Uterus (tissue), 4 donors: ENCODE results near the gene JAZF1. TPM values are rescaled to one million over a fixed set of nuclear protein-coding genes. Genes with fewer than 3 reads are reported as not detected.

ENCODE experiments used
- DNase-seq, 2 donors: peaks; one replicate each; pipeline ENCODE4 v3.0.0-alpha.2; 2019 to 2020
- H3K27ac ChIP-seq, 2 donors: fragments of 200-600 bp; sonication (generic); 1 replicate in 1 of 2; 2 replicates in 1 of 2; pipeline ENCODE4 v1.5.1; 2016 to 2018
- H3K27me3 ChIP-seq, 2 donors: fragments of 200-600 bp; sonication (generic); one replicate each; pipeline ENCODE4 v1.5.1; 2018 to 2019; ENCODE audit warnings: control low read depth in 1 of 2
- H3K36me3 ChIP-seq, 2 donors: fragments of 200-600 bp; sonication (generic); one replicate each; pipeline ENCODE4 v1.5.1; 2019; ENCODE audit warnings: control low read depth in 1 of 2
- H3K4me1 ChIP-seq, 2 donors: fragments of 200-600 bp; sonication (generic); one replicate each; pipeline ENCODE4 v1.5.1; 2018 to 2019; ENCODE audit warnings: control low read depth in 1 of 2
- H3K4me3 ChIP-seq, 2 donors: fragments of 200-600 bp; sonication (generic); 1 replicate in 1 of 2; 2 replicates in 1 of 2; pipeline ENCODE4 v1.5.1; 2018 to 2019; ENCODE audit warnings: mild to moderate bottlenecking in 1 of 2
- H3K9me3 ChIP-seq, 2 donors: fragments of 200-600 bp; sonication (generic); one replicate each; pipeline ENCODE4 v1.5.1; 2019; ENCODE audit warnings: control low read depth in 1 of 2
- POLR2A ChIP-seq, 2 donors: fragments of 450-650 bp; IDR thresholded peaks; one replicate each; pipeline ENCODE4 v1.6.1; 2016; ENCODE audit warnings: antibody characterized with exemption in 2 of 2, mild to moderate bottlenecking in 1 of 2, moderate library complexity in 1 of 2
- intact Hi-C: fragments of 100-400 bp; cut with DNase I; formaldehyde crosslinking; loops from one replicate; pipeline ENCODE4 v1.15.1; 2023; ENCODE audit warnings: low total_unique reads
- total RNA-seq, 4 donors: library from RNA; depleted of rRNA in 3 of 4; stranded (reverse); fragments of >200 nt in 3 of 4; gene quantifications; one replicate each; pipeline versions ENCODE4 v1.1.0 to v1.2.4, GENCODE V29; 2014 to 2023
- TF ChIP-seq, protein P1 (sequence below), 4 experiments: fragments of 200-600 bp in 2 of 4; fragments of 450-650 bp in 2 of 4; sonication (generic) in 2 of 4; IDR thresholded peaks; one replicate each; pipeline ENCODE4 v1.5.1; 2016 to 2019; ENCODE audit warnings: antibody characterized with exemption in 4 of 4, mild to moderate bottlenecking in 2 of 4, moderate library complexity in 1 of 4
- donor health status: DM: yes; HTN: yes; CAD: no.

JAZF1 gene
- total RNA-seq, 4 donors from 2014 or later: 27.6 to 58.5 (median 34.4) TPM

DNA sequence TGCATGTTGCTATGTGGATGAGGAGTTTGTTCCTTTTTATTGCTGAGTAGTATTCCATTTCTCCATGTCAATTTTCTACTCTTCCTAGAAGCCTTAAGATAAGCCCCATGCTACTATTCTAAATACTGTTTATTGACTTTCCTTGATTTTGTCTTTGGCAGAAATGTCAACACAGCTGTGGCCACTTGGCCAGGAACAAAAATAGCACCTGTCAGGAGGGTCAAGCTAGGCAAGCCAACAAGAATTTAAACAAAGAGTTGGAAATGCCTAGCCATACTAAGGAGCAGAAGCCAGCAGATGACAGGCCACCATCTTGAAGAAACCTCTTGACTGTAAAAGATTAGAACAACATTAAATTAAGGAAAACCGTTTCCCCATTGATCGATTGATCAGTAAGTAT lies 34.7 kb downstream of the JAZF1 start:
- TF ChIP-seq POLR2A (IDR thresholded peaks at IDR 0.05): no peak
- TF ChIP-seq, protein P1, sequence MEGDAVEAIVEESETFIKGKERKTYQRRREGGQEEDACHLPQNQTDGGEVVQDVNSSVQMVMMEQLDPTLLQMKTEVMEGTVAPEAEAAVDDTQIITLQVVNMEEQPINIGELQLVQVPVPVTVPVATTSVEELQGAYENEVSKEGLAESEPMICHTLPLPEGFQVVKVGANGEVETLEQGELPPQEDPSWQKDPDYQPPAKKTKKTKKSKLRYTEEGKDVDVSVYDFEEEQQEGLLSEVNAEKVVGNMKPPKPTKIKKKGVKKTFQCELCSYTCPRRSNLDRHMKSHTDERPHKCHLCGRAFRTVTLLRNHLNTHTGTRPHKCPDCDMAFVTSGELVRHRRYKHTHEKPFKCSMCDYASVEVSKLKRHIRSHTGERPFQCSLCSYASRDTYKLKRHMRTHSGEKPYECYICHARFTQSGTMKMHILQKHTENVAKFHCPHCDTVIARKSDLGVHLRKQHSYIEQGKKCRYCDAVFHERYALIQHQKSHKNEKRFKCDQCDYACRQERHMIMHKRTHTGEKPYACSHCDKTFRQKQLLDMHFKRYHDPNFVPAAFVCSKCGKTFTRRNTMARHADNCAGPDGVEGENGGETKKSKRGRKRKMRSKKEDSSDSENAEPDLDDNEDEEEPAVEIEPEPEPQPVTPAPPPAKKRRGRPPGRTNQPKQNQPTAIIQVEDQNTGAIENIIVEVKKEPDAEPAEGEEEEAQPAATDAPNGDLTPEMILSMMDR (IDR thresholded peaks at IDR 0.05): no peak
- H3K36me3 ChIP-seq: no peaks in the 10 kb centered on the region
- H3K27me3 ChIP-seq: no peaks in the 10 kb centered on the region
- H3K4me1 ChIP-seq: no peaks in the 10 kb centered on the region
- no peak overlapping the region for H3K27ac ChIP-seq
- H3K4me3 ChIP-seq: no peak overlapping the region
- no peaks in the 10 kb centered on the region for H3K9me3 ChIP-seq
- no peak for DNase-seq
- intact Hi-C loops: no loop called here

- no peak for DNase-seq
- Histone ChIP-seq H3K4me1 (no peaks in the 10 kb centered on the region), H3K4me3 (no peak overlapping the region), H3K27ac (no peak overlapping the region), H3K36me3 (no peaks in the 10 kb centered on the region), H3K9me3 (no peaks in the 10 kb centered on the region), H3K27me3 (no peaks in the 10 kb centered on the region)
- no peak for TF ChIP-seq POLR2A (IDR thresholded peaks at IDR 0.05)
- TF ChIP-seq, protein P1 (IDR thresholded peaks at IDR 0.05): no peak
- intact Hi-C loops: no loop called here
Measured at GRCh38 chr7:28145090-28145626, 35.4 kb downstream of the JAZF1 start.

DNA sequence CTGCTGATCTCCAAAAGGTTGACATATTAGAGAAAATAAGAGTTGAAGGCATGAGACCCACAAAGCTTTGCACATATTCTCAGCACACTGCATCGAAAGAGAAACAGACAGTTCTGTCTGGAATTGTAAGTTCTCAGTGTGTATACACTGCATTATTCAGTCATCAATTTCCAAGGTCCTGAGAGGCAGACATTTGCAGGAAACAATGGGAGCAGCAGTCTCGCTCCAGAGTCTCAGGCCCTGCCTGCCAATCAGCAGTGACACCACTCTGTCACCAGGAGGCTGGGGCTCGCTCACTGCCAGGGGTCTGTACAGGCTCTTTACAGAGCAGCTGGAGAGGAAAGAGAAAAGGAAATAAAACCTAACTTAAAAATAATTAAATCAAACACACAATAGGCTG lies 36.3 kb downstream of the JAZF1 start:
- H3K4me1 ChIP-seq: no peaks in the 10 kb centered on the region
- intact Hi-C loops: no loop called here
- no peak for DNase-seq
- H3K36me3 ChIP-seq: no peaks in the 10 kb centered on the region
- no peak for TF ChIP-seq POLR2A (IDR thresholded peaks at IDR 0.05)
- TF ChIP-seq, protein P1 (IDR thresholded peaks at IDR 0.05): no peak
- no peaks in the 10 kb centered on the region for H3K27me3 ChIP-seq
- no peak overlapping the region for H3K4me3 ChIP-seq
- H3K27ac ChIP-seq: no peak overlapping the region
- no peaks in the 10 kb centered on the region for H3K9me3 ChIP-seq

- no peaks in the 10 kb centered on the region for H3K4me1 ChIP-seq
Measured at GRCh38 chr7:28142650-28143049, 37.9 kb downstream of the JAZF1 start.

DNA sequence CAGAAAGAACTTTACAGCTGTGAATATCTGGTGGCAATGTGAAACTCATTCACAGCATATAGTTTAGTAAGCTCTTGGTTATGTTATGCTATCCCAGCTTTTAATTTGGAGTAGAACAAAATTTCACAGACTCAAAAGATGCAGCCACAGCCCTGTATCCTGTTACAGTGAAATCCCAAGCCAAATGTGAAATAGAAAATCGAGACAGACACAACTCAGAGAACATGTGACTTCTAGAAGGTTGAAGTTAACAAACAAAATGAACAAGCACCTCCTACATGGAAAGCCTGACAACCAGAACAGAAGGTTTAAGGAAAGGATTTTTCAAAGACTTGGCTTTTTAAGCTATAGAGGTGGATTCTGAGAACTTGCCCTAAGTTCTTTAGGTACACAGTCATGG lies 39.6 kb downstream of the JAZF1 start:
- intact Hi-C loops: no loop called here
- no peaks in the 10 kb centered on the region for H3K36me3 ChIP-seq
- peaks cover 0 to 4% of the 10 kb centered on the region in 2 donors for H3K4me1 ChIP-seq
- no peak for DNase-seq
- H3K9me3 ChIP-seq: no peaks in the 10 kb centered on the region
- no peaks in the 10 kb centered on the region for H3K27me3 ChIP-seq
- no peak for TF ChIP-seq POLR2A (IDR thresholded peaks at IDR 0.05)
- TF ChIP-seq, protein P1 (IDR thresholded peaks at IDR 0.05): no peak
- no peak overlapping the region for H3K4me3 ChIP-seq
- H3K27ac ChIP-seq: peak overlapping the region; percentile 12 to 47

More at GRCh38 chr7:28142650-28143049, 37.9 kb downstream of the JAZF1 start:
- Histone ChIP-seq H3K36me3 (no peaks in the 10 kb centered on the region), H3K9me3 (no peaks in the 10 kb centered on the region), H3K27ac (no peak overlapping the region), H3K4me3 (no peak overlapping the region), H3K27me3 (no peaks in the 10 kb centered on the region)
- TF ChIP-seq, protein P1 (IDR thresholded peaks at IDR 0.05): no peak
- TF ChIP-seq POLR2A (IDR thresholded peaks at IDR 0.05): no peak
- no peak for DNase-seq
- intact Hi-C loops: no loop called here
